MM.1S (cell line): Measurements from ENCODE around the gene CORO7.

ENCODE experiments used
- DNase-seq: peaks from one replicate; pipeline ENCODE4 v3.0.0-alpha.2; 2015
- H2AFZ ChIP-seq: fragments of 300-600 bp; sonication (generic); 2 replicates; pipeline ENCODE4 v1.6.0; 2016; ENCODE audit warnings: antibody characterized with exemption, low read length
- H3F3A ChIP-seq: fragments of 300-600 bp; sonication (generic); 2 replicates; pipeline ENCODE4 v1.6.1; 2016; ENCODE audit warnings: mild to moderate bottlenecking, antibody characterized with exemption, low read length, moderate library complexity, mixed read lengths; ENCODE audit not compliant: insufficient read depth
- H3K27ac ChIP-seq: fragments of 300-600 bp; sonication (generic); 2 replicates; pipeline ENCODE4 v1.5.1; 2016; ENCODE audit warnings: mild to moderate bottlenecking, low read length
- H3K27me3 ChIP-seq: fragments of 300-600 bp; sonication (generic); replicated peaks from 2 replicates; pipeline ENCODE4 v1.6.0; 2016; ENCODE audit warnings: low read length; ENCODE audit not compliant: insufficient read depth
- H3K36me3 ChIP-seq: fragments of 300-600 bp; sonication (generic); replicated peaks from 2 replicates; pipeline ENCODE4 v1.6.1; 2016; ENCODE audit warnings: mild to moderate bottlenecking, low read length, mixed read lengths; ENCODE audit not compliant: insufficient read depth
- H3K4me1 ChIP-seq: fragments of 300-600 bp; sonication (generic); 2 replicates; pipeline ENCODE4 v1.6.1; 2016; ENCODE audit warnings: low read length, mixed read lengths
- H3K4me2 ChIP-seq: fragments of 300-600 bp; sonication (generic); 2 replicates; pipeline ENCODE4 v1.6.0; 2016; ENCODE audit warnings: low read depth, low read length
- H3K4me3 ChIP-seq: fragments of 300-600 bp; sonication (generic); 2 replicates; pipeline ENCODE4 v1.5.1; 2016; ENCODE audit warnings: low read length, mixed read lengths
- H3K79me2 ChIP-seq: fragments of 300-600 bp; sonication (generic); 2 replicates; pipeline ENCODE4 v1.6.1; 2016; ENCODE audit warnings: mixed run types, low read length, mixed read lengths
- H3K9ac ChIP-seq: fragments of 300-600 bp; sonication (generic); 2 replicates; pipeline ENCODE4 v1.6.1; 2016; ENCODE audit warnings: low read length, mixed read lengths
- H3K9me2 ChIP-seq: fragments of 300-600 bp; sonication (generic); replicated peaks from 2 replicates; pipeline ENCODE4 v1.6.1; 2016; ENCODE audit warnings: mild to moderate bottlenecking, low read length, mixed read lengths; ENCODE audit not compliant: insufficient read depth
- H3K9me3 ChIP-seq: fragments of 300-600 bp; sonication (generic); replicated peaks from 2 replicates; pipeline ENCODE4 v1.6.1; 2016; ENCODE audit warnings: mild to moderate bottlenecking, low read length, mixed read lengths; ENCODE audit not compliant: insufficient read depth
- H4K20me1 ChIP-seq: fragments of 300-600 bp; sonication (generic); 2 replicates; pipeline ENCODE4 v1.6.1; 2016; ENCODE audit warnings: mild to moderate bottlenecking, low read length, moderate library complexity, mixed read lengths; ENCODE audit not compliant: insufficient read depth
- EZH2 ChIP-seq: fragments of 300-600 bp; sonication (generic); optimal IDR thresholded peaks from 2 replicates; pipeline ENCODE3; 2017; ENCODE audit warnings: low read depth, mild to moderate bottlenecking, antibody characterized with exemption, low read length, mixed read lengths
- EZH2phosphoT487 ChIP-seq: fragments of 300-600 bp; sonication (generic); IDR thresholded peaks from 2 replicates; pipeline ENCODE4 v1.6.1; 2018; ENCODE audit warnings: antibody characterized with exemption, low read length
- TF ChIP-seq, protein P1 (sequence below): fragments of 300-600 bp; sonication (generic); IDR thresholded peaks from 2 replicates; pipeline ENCODE4 v1.5.1; 2016; ENCODE audit warnings: antibody characterized with exemption, low read length, mixed read lengths

CORO7 gene

DNA sequence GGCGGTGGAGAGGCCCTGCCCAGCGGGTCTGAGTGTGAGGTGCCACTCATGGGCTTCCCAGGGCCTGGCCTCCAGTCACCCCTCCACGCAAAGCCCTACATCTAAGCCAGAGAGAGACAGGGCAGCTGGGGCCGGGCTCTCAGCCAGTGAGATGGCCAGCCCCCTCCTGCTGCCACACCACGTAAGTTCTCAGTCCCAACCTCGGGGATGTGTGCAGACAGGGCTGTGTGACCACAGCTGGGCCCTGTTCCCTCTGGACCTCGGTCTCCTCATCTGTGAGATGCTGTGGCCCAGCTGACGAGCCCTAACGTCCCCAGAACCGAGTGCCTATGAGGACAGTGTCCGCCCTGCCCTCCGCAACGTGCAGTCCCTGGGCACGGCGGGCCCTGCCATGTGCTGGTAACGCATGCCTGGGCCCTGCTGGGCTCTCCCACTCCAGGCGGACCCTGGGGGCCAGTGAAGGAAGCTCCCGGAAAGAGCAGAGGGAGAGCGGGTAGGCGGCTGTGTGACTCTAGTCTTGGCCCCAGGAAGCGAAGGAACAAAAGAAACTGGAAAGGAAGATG, 33.5 kb downstream of the CORO7 start:
- Histone ChIP-seq H3K4me3 (no peak overlapping the region), H4K20me1 (no peaks in the 10 kb centered on the region), H3K27me3 (no peaks in the 10 kb centered on the region), H3K27ac (no peak overlapping the region), H3K79me2 (no peaks in the 10 kb centered on the region; the same call in 1 of the 2 replicates), H2AFZ (no peak overlapping the region), H3F3A (no peaks in the 10 kb centered on the region), H3K4me1 (no peaks in the 10 kb centered on the region), H3K9me3 (no peaks in the 10 kb centered on the region), H3K4me2 (no peak overlapping the region), H3K9me2 (no peaks in the 10 kb centered on the region), H3K9ac (no peak overlapping the region), H3K36me3 (peaks cover 3% of the 10 kb centered on the region; the same call in 1 of the 2 replicates)
- no peak for TF ChIP-seq EZH2phosphoT487
- TF ChIP-seq, protein P1, sequence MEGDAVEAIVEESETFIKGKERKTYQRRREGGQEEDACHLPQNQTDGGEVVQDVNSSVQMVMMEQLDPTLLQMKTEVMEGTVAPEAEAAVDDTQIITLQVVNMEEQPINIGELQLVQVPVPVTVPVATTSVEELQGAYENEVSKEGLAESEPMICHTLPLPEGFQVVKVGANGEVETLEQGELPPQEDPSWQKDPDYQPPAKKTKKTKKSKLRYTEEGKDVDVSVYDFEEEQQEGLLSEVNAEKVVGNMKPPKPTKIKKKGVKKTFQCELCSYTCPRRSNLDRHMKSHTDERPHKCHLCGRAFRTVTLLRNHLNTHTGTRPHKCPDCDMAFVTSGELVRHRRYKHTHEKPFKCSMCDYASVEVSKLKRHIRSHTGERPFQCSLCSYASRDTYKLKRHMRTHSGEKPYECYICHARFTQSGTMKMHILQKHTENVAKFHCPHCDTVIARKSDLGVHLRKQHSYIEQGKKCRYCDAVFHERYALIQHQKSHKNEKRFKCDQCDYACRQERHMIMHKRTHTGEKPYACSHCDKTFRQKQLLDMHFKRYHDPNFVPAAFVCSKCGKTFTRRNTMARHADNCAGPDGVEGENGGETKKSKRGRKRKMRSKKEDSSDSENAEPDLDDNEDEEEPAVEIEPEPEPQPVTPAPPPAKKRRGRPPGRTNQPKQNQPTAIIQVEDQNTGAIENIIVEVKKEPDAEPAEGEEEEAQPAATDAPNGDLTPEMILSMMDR = no peak
- no peak for TF ChIP-seq EZH2
- no peak for DNase-seq

DNA sequence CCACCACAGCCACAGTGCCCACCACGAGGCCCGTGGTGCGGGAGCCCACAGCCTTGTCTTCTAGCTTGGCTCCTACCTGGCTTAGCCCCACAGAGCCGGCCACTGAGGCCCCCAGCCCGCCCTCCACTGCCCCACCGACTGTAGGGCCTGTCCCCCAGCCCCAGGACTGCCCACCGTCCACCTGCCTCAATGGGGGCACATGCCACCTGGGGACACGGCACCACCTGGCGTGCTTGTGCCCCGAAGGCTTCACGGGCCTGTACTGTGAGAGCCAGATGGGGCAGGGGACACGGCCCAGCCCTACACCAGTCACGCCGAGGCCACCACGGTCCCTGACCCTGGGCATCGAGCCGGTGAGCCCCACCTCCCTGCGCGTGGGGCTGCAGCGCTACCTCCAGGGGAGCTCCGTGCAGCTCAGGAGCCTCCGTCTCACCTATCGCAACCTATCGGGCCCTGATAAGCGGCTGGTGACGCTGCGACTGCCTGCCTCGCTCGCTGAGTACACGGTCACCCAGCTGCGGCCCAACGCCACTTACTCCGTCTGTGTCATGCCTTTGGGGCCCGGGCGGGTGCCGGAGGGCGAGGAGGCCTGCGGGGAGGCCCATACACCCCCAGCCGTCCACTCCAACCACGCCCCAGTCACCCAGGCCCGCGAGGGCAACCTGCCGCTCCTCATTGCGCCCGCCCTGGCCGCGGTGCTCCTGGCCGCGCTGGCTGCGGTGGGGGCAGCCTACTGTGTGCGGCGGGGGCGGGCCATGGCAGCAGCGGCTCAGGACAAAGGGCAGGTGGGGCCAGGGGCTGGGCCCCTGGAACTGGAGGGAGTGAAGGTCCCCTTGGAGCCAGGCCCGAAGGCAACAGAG, 34.2 kb downstream of the CORO7 start:
- Histone ChIP-seq H3K36me3 (peaks cover 3% of the 10 kb centered on the region; the same call in 1 of the 2 replicates), H2AFZ (no peak overlapping the region), H3K27me3 (no peaks in the 10 kb centered on the region), H3K27ac (no peak overlapping the region), H3K4me3 (no peak overlapping the region), H4K20me1 (no peaks in the 10 kb centered on the region), H3K9me3 (no peaks in the 10 kb centered on the region), H3K4me2 (no peak overlapping the region), H3K4me1 (no peaks in the 10 kb centered on the region), H3K9ac (no peak overlapping the region), H3K9me2 (no peaks in the 10 kb centered on the region), H3K79me2 (no peaks in the 10 kb centered on the region; the same call in 1 of the 2 replicates), H3F3A (no peaks in the 10 kb centered on the region)
- TF ChIP-seq, protein P1 = no peak
- TF ChIP-seq EZH2phosphoT487 (no peak), EZH2 (no peak)
- no peak for DNase-seq

DNA sequence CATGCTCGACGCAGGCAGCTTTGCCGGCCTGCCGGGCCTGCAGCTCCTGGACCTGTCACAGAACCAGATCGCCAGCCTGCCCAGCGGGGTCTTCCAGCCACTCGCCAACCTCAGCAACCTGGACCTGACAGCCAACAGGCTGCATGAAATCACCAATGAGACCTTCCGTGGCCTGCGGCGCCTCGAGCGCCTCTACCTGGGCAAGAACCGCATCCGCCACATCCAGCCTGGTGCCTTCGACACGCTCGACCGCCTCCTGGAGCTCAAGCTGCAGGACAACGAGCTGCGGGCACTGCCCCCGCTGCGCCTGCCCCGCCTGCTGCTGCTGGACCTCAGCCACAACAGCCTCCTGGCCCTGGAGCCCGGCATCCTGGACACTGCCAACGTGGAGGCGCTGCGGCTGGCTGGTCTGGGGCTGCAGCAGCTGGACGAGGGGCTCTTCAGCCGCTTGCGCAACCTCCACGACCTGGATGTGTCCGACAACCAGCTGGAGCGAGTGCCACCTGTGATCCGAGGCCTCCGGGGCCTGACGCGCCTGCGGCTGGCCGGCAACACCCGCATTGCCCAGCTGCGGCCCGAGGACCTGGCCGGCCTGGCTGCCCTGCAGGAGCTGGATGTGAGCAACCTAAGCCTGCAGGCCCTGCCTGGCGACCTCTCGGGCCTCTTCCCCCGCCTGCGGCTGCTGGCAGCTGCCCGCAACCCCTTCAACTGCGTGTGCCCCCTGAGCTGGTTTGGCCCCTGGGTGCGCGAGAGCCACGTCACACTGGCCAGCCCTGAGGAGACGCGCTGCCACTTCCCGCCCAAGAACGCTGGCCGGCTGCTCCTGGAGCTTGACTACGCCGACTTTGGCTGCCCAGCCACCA, 35.1 kb downstream of the CORO7 start:
- no peaks in the 10 kb centered on the region for H3K27me3 ChIP-seq
- no peaks in the 10 kb centered on the region for H3K9me3 ChIP-seq
- no peak for TF ChIP-seq EZH2
- TF ChIP-seq, protein P1 = no peak
- TF ChIP-seq EZH2phosphoT487 = no peak
- DNase-seq = no peak
- no peak overlapping the region for H3K27ac ChIP-seq
- H3K4me2 ChIP-seq = no peak overlapping the region
- no peaks in the 10 kb centered on the region for H3K4me1 ChIP-seq
- no peaks in the 10 kb centered on the region for H3K9me2 ChIP-seq
- H2AFZ ChIP-seq = no peak overlapping the region
- no peaks in the 10 kb centered on the region for H4K20me1 ChIP-seq
- H3K79me2 ChIP-seq = no peaks in the 10 kb centered on the region; the same call in 1 of the 2 replicates
- H3K4me3 ChIP-seq = no peak overlapping the region
- no peak overlapping the region for H3K9ac ChIP-seq
- H3F3A ChIP-seq = no peaks in the 10 kb centered on the region
- H3K36me3 ChIP-seq = no peaks in the 10 kb centered on the region
